GM12873 (cell line): Measurements from ENCODE around the gene SHROOM1.

Experiments
- TF ChIP-seq, protein P1 (sequence below): IDR thresholded peaks from 2 replicates; pipeline ENCODE4 v1.5.1; 2012; ENCODE audit warnings: low read depth, mild to moderate bottlenecking, moderate library complexity, low read length, control low read depth; ENCODE audit not compliant: insufficient read depth; ENCODE audit errors: missing control alignments

The SHROOM1 gene

DNA sequence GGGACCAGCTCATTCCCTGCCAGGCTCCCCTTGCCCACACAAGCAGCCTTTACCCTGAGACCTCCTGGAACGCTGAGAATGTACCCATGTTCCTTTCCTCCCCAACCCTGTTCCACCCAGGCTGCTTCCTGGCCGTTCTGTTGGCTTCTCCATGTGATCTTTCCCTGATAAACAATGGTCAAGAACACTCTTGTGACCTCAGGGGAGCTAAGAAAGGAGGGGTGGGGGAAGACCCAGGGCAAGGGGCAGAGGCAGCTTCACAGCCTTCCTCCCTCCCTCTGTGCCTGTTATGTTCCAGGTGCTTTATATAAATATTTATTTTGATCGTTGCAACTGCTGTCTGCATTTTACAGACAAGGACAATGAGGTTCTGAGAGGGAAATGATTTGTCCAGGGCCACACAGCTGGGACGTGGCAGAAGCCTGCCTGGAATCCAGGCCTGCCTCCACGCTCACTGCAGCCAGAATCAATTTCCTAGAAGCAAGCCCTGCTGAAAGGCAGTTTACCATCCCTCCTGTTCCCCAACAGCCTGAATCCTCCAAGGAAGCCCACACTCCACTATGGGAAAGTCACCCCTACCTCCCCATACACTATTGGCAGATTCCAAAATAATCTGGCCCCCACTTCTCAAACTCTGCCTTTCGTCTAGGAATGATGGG is 3.9 kb downstream of the SHROOM1 start:
- TF ChIP-seq, protein P1, sequence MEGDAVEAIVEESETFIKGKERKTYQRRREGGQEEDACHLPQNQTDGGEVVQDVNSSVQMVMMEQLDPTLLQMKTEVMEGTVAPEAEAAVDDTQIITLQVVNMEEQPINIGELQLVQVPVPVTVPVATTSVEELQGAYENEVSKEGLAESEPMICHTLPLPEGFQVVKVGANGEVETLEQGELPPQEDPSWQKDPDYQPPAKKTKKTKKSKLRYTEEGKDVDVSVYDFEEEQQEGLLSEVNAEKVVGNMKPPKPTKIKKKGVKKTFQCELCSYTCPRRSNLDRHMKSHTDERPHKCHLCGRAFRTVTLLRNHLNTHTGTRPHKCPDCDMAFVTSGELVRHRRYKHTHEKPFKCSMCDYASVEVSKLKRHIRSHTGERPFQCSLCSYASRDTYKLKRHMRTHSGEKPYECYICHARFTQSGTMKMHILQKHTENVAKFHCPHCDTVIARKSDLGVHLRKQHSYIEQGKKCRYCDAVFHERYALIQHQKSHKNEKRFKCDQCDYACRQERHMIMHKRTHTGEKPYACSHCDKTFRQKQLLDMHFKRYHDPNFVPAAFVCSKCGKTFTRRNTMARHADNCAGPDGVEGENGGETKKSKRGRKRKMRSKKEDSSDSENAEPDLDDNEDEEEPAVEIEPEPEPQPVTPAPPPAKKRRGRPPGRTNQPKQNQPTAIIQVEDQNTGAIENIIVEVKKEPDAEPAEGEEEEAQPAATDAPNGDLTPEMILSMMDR = no peak

DNA sequence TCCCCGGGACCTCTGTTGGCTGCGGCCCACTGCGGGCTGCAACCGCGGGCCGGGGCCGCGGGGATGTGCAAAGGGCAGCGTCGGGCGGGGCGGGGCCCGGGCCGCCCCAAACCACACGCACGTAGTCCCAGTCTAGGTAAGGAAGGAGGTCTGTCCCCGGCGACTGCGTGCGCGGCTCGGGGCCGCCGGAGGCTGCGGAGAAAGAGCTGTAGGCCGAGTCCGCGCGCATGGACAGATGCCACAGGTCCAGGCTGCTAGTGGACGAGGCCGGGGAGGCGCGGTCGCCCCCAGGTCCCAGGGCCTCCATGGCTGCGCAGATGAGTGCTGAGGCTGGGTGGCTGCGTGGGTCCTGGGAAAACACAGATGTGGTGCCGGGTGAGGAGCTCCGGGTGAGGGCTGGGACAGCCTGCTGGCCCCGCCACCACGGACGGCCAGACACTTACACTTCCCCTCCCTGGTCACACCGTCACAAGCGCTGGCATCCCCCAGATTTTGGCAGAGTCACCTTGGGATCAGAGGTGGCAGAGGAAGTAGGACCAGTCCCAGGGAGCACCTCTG is 4.5 kb downstream of the SHROOM1 start:
- TF ChIP-seq, protein P1 = no peak

DNA sequence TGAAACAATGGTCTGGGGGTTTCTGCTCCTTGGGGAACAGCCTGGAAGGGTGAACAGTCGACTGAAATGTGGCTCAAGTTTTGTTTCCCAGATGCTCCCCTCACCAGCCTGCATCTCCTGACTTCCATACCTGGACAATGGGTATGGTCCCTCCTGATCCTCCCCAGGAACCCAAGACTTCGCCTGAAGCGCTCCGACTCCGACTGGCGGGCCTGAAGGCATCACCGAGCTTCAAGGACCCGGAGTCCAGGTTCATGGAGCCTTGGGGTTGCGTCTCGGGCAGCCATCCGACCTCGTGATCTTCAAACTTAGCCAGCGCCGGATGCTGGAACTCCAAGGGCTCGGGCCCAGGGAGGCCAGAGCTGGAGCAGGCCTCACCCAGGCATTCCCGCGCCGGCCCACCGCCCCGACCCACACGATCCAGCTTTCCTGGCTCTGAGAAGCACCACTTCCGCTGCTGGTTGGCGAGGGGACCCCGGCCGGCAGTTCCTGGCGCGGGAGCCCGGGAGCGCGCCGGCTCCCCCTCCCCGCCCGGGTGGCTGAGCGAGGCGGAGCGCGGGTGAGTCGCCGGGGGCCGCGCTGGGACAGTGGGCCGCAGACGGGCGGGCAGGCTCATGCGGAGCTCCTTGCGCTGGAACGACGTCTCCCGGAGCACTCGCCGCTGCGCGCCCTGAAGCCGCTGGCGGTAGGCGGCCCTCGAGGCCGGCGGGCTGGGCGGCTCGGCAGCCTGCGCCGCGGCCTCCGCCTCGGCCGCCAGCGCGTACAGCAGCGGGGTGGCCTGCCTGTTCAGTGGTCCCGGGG is 5.2 kb downstream of the SHROOM1 start:
- TF ChIP-seq, protein P1 = no peak

DNA sequence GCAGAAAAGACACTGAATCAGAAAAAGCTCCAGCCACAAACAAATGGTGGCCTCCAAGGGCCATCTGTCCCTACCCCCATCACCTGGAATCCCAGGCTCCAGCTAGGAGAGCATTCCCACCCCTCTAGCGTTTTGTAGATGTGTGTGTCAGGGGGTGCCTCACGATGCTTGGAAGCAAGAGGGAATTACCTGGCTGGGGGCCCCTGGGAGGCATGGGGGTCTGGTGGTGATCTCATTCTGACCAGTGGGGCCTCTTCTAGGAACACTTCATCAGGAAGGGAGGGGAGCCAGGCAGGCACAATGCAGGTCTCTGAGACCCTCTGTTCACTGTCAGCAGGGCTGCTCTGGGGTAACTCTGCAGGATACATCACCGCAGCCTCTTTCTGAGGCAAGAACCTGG is 6.0 kb downstream of the SHROOM1 start:
- TF ChIP-seq, protein P1 = no peak

DNA sequence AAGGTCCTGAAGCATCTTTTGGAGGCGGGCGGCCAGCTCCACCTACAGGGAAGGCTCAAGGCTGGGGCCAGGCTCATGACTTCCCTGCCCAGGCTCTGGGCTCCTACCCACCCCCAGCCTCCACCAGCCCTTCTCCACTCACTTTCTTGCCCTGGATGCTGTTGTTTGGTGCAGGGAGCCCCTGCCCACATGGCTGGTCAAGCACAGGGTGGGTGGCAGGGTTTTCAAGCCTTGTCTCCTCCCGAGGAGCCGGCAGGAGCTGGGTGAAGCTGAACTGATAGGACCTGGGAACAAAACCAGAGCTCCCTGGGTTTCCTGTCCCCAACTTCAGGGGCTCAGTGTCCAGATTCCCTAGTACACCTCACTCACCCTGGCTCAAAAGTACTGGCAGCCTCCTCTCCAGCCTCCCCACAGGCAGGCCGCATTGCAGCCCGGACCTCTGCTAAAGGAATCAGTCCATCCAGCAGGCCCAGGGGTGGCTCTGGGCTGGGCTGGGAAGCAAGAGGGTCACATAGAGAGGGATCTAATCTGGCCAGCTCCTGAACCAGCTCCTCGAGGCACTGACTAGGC is 6.9 kb downstream of the SHROOM1 start:
- TF ChIP-seq, protein P1 = no peak

DNA sequence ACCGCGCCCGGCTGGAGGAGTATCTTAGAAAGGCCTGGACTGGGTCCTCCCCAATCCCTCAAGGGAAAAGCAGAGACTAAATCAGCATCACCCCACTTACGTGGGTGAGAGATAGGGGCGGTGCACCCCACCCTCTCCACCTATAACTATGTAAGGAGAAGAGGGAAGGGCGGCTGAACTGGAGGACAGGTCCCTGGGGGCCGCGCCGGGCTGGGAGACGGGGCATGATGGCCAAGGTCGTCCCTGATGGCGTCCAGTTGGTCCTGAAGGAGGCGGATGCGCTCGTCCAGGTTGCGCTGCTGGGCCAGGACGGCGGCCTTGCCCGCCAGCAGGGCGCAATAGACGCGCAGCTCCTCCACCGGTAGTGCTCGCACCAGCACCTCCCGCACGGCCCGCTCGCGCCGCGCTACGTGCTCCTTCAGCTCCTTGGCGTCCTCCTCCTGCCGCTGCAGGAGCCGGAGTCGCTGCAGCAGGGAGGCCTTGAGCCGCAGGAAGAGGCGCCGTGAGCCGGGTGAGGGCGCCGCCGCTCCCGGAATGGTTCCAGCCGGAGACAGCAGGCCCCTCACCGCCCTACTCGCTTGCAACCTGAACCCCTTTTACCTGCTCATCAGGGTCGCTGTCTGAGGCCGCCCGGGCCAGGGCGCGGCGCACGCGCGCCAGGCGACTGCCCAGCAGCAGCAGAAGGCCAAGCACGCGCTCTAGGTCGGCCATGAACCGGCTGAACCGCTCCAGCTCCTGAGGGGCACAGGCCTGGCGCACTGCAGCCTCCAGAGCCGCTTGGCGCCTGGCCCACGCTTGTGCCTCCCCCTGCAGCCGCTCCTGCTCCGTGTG is 7.6 kb downstream of the SHROOM1 start:
- TF ChIP-seq, protein P1 = peak; percentile 4
